Measurements from ENCODE around the gene EHMT2.
"Not testable (repeated sequence)": the region's sequence is repeated elsewhere in the genome, so short reads cannot be mapped to it uniquely, and the experiment has no call there.

DNA sequence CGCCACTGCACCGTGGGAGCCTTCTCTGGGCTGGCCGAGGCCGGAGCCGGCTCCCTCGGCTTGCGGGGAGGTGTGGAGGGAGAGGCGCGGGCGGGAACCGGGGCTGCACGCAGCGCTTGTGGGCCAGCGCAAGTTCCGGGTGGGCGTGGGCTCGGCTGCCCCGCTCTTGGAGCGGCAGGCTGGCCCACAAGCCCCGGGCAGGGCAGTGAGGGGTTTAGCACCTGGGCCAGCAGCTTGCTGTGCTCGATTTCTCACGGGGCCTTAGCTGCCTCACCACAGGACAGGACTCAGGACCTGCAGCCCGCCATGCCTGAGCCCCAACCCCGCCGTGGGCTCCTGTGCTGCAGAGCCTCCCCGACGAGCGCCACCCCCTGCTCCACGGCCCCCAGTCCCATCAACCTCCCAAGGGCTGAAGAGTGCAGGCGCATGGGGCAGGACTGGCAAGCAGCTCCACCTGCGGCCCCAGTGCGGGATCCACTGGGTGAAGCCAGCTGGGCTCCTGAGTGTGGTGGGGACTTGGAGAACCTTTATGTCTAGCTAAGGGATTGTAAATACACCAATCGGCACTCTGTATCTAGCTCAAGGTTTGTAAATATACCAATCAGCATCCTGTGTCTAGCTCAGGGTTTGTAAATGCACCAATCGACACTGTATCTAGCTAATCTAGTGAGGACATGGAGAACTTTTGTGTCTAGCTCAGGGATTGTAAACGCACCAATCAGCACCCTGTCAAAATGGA is 45.3 kb downstream of the EHMT2 start:
- TF ChIP-seq ASH2L (IDR thresholded peaks at IDR 0.05; ENCODE audit: low read length); RAD21 (IDR thresholded peaks at IDR 0.05 in 1 of 2, conservative IDR thresholded peaks at IDR 0.05 in 1 of 2; ENCODE audit: low read depth in 2 of 2, low read length in 2 of 2); CBX8 (IDR thresholded peaks at IDR 0.05; ENCODE audit: borderline replicate concordance, low read depth, low read length); BRCA1 (IDR thresholded peaks at IDR 0.05; ENCODE audit: low read depth, low read length); GABPA (IDR thresholded peaks at IDR 0.05; ENCODE audit: borderline replicate concordance, insufficient read depth, low read length); JUND (IDR thresholded peaks at IDR 0.05; ENCODE audit: low read length); CHD1 (IDR thresholded peaks at IDR 0.05; ENCODE audit: low read depth, low read length); YY1 (IDR thresholded peaks at IDR 0.05; ENCODE audit: low read depth, low read length): not testable (repeated sequence)
- TF ChIP-seq, protein P1, sequence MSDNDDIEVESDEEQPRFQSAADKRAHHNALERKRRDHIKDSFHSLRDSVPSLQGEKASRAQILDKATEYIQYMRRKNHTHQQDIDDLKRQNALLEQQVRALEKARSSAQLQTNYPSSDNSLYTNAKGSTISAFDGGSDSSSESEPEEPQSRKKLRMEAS (IDR thresholded peaks at IDR 0.05), result not testable (repeated sequence)
- TF ChIP-seq, protein P2, sequence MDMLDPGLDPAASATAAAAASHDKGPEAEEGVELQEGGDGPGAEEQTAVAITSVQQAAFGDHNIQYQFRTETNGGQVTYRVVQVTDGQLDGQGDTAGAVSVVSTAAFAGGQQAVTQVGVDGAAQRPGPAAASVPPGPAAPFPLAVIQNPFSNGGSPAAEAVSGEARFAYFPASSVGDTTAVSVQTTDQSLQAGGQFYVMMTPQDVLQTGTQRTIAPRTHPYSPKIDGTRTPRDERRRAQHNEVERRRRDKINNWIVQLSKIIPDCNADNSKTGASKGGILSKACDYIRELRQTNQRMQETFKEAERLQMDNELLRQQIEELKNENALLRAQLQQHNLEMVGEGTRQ (IDR thresholded peaks at IDR 0.05; ENCODE audit: low read length), result not testable (repeated sequence)
- TF ChIP-seq, protein P3, sequence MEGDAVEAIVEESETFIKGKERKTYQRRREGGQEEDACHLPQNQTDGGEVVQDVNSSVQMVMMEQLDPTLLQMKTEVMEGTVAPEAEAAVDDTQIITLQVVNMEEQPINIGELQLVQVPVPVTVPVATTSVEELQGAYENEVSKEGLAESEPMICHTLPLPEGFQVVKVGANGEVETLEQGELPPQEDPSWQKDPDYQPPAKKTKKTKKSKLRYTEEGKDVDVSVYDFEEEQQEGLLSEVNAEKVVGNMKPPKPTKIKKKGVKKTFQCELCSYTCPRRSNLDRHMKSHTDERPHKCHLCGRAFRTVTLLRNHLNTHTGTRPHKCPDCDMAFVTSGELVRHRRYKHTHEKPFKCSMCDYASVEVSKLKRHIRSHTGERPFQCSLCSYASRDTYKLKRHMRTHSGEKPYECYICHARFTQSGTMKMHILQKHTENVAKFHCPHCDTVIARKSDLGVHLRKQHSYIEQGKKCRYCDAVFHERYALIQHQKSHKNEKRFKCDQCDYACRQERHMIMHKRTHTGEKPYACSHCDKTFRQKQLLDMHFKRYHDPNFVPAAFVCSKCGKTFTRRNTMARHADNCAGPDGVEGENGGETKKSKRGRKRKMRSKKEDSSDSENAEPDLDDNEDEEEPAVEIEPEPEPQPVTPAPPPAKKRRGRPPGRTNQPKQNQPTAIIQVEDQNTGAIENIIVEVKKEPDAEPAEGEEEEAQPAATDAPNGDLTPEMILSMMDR (IDR thresholded peaks at IDR 0.05; ENCODE audit: control extremely low read depth in 1 of 3, insufficient read depth in 1 of 3, low read depth in 1 of 3, low read length in 3 of 3), result not testable (repeated sequence)

All from H1 (cell line).